Esophagus squamous epithelium (tissue), 5 donors: ENCODE data around the gene CSRNP3. TPM values are rescaled to one million over a fixed set of nuclear protein-coding genes. Genes with fewer than 3 reads are reported as not detected.

Experiments
- DNase-seq: peaks from one replicate; lab custom pipeline; 2025; lab: John Stamatoyannopoulos, UW
- H3K27ac ChIP-seq, 4 donors: fragments of 200-600 bp; sonication (generic); one replicate each; pipeline ENCODE4 v1.5.1; 2016 to 2019; ENCODE audit warnings: mild to moderate bottlenecking in 1 of 4
- H3K27me3 ChIP-seq, 4 donors: fragments of 200-600 bp; sonication (generic); 1 replicate in 3 of 4; 2 replicates in 1 of 4; pipeline versions ENCODE4 v1.5.1 to v1.6.0; 2017 to 2021; ENCODE audit warnings: antibody characterized with exemption in 1 of 4
- H3K36me3 ChIP-seq, 3 donors: fragments of 200-600 bp; sonication (generic); one replicate each; pipeline ENCODE4 v1.5.1; 2016 to 2019
- H3K4me1 ChIP-seq, 3 donors: fragments of 200-600 bp; sonication (generic); one replicate each; pipeline ENCODE4 v1.5.1; 2017 to 2019
- H3K4me3 ChIP-seq, 4 donors: fragments of 200-600 bp; sonication (generic); 1 replicate in 3 of 4; 2 replicates in 1 of 4; pipeline ENCODE4 v1.5.1; 2016 to 2019; ENCODE audit warnings: mild to moderate bottlenecking in 2 of 4, moderate library complexity in 1 of 4
- H3K9me3 ChIP-seq, 3 donors: fragments of 200-600 bp; sonication (generic); one replicate each; pipeline ENCODE4 v1.5.1; 2016 to 2019
- POLR2A ChIP-seq, 4 donors: fragments of 450-650 bp; IDR thresholded peaks; one replicate each; pipeline ENCODE4 v1.6.1; 2017; ENCODE audit warnings: antibody characterized with exemption in 4 of 4, mild to moderate bottlenecking in 4 of 4, moderate library complexity in 3 of 4
- WGBS, 2 donors: methylation state at CpG; one replicate each; pipeline ENCODE4 v1.1.5; 2018; 5-methylcytosine and 5-hydroxymethylcytosine counted together
- intact Hi-C: fragments of 100-400 bp; cut with DNase I; formaldehyde crosslinking; loops from one replicate; pipeline ENCODE4 v1.15.0; 2022
- total RNA-seq, 4 donors: library from RNA; depleted of rRNA; stranded (reverse); fragments of >200 nt; gene quantifications; one replicate each; pipeline ENCODE4 v1.1.0, GENCODE V29; 2016
- TF ChIP-seq, protein P1 (sequence below), 6 experiments: fragments of 450-650 bp in 4 of 6; fragments of 200-600 bp in 2 of 6; sonication (generic) in 2 of 6; IDR thresholded peaks; one replicate each; pipeline ENCODE4 v1.5.1; 2016 to 2019; ENCODE audit warnings: antibody characterized with exemption in 6 of 6, mild to moderate bottlenecking in 4 of 6, moderate library complexity in 4 of 6
- donor health status: DM: yes; HTN: yes; CAD: no.

Gene CSRNP3
- total RNA-seq, 4 donors from 2014 or later = 0.57 to 1.5 (median 0.81) TPM

DNA sequence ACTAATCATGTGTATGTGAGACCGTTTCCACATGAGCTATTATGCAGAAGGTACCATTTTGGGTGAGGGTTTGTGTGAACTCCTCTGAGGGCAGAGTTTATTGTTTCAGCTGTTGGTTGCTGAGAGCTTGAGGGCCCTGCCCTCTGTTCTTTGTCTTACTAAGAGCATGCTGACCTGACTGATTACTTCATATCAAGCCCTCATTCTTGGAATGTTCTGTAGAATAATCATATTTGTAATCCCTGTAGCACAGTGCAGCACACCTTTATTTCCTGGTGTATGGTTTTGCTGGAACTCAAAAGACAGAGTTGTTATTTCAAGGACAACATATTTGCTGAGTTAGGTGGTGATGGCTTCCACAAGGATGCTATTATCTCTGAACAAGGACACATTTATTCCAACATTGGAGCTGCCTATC is 206.1 kb downstream of the CSRNP3 start:
- no peak for TF ChIP-seq POLR2A (IDR thresholded peaks at IDR 0.05)
- TF ChIP-seq, protein P1, sequence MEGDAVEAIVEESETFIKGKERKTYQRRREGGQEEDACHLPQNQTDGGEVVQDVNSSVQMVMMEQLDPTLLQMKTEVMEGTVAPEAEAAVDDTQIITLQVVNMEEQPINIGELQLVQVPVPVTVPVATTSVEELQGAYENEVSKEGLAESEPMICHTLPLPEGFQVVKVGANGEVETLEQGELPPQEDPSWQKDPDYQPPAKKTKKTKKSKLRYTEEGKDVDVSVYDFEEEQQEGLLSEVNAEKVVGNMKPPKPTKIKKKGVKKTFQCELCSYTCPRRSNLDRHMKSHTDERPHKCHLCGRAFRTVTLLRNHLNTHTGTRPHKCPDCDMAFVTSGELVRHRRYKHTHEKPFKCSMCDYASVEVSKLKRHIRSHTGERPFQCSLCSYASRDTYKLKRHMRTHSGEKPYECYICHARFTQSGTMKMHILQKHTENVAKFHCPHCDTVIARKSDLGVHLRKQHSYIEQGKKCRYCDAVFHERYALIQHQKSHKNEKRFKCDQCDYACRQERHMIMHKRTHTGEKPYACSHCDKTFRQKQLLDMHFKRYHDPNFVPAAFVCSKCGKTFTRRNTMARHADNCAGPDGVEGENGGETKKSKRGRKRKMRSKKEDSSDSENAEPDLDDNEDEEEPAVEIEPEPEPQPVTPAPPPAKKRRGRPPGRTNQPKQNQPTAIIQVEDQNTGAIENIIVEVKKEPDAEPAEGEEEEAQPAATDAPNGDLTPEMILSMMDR (IDR thresholded peaks at IDR 0.05) = no peak
- intact Hi-C loops = no loop called here

DNA sequence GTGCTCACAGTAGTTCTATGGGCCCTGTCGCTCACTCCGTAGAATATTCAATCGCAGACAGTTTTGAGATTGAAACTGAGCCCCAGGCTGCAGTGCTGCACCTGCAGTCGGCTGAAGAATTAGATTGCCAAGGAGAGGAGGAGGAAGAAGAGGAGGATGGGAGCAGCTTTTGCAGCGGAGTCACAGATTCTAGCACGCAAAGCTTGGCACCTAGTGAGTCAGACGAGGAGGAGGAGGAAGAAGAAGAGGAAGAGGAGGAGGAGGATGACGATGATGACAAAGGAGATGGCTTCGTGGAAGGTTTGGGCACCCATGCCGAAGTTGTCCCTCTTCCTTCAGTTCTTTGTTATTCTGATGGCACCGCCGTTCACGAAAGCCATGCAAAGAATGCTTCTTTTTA is 209.4 kb downstream of the CSRNP3 start:
- Histone ChIP-seq H3K4me1 (peaks cover 0 to 4% (median 0%) of the 10 kb centered on the region in 3 donors), H3K36me3 (peaks cover 0 to 30% (median 0%) of the 10 kb centered on the region in 3 donors), H3K9me3 (no peaks in the 10 kb centered on the region), H3K27ac (no peak overlapping the region), H3K27me3 (no peaks in the 10 kb centered on the region), H3K4me3 (no peak overlapping the region)
- TF ChIP-seq, protein P1 (IDR thresholded peaks at IDR 0.05) = no peak
- no peak for TF ChIP-seq POLR2A (IDR thresholded peaks at IDR 0.05)
- intact Hi-C loops = no loop called here
- DNase-seq = no peak
- WGBS, 2 donors = 89 to 95% methylated on average over 13 of the region's 13 CpGs

More for the DNA sequence above, 206.1 kb downstream of the CSRNP3 start:
- Histone ChIP-seq H3K27me3 (no peaks in the 10 kb centered on the region), H3K4me3 (no peak overlapping the region), H3K9me3 (no peaks in the 10 kb centered on the region), H3K27ac (no peak overlapping the region), H3K4me1 (peaks cover 0 to 4% (median 0%) of the 10 kb centered on the region in 3 donors), H3K36me3 (peaks cover 0 to 30% (median 0%) of the 10 kb centered on the region in 3 donors)
- no peak for DNase-seq
- WGBS, 2 donors = 41 to 68% methylated on average over 1 of the region's 1 CpG

DNA sequence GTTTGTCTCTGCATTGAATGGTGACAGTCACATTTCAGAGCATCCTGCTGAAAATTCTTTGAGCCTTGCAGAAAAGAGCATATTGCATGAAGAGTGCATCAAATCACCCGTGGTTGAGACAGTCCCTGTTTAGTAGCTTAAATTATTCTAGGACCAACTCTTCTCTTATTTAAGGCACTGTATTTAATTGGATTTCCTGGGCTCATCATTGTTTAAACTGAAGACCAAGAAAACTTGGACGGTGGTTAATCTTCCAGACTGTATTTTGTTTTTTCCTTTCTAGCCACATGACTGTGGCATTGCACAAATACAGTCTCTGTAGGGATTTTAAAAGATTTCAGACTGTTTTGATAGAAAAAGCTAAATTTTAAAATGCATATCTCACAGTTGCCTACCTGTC is 210.1 kb downstream of the CSRNP3 start:
- Histone ChIP-seq H3K4me3 (no peak overlapping the region), H3K9me3 (no peaks in the 10 kb centered on the region), H3K4me1 (peaks cover 0 to 4% (median 0%) of the 10 kb centered on the region in 3 donors), H3K27ac (no peak overlapping the region), H3K36me3 (peaks cover 0 to 30% (median 0%) of the 10 kb centered on the region in 3 donors), H3K27me3 (no peaks in the 10 kb centered on the region)
- DNase-seq = no peak
- 69 to 79% methylated on average over 2 of the region's 2 CpGs for WGBS, 2 donors
- intact Hi-C loops = no loop called here
- TF ChIP-seq, protein P1 (IDR thresholded peaks at IDR 0.05) = no peak
- no peak for TF ChIP-seq POLR2A (IDR thresholded peaks at IDR 0.05)

DNA sequence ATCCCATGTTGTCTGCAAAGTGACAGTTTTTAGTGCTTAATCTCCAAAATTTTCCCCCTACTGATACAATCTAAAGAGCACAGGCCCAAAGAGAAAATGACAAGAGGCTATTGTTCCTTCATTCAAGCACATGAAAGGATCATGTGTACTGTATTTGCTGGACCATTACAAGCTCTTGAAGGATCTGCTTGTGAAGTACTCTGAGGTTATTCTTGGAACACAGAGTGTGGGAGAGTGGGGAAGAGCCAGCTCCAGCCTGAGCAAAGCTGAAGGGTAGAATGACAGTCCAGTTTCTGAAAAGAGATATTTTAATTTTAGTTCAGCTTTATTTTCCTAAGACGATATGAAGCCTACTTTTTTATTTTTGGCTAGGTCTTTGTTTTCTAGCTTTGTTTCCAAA is 212.3 kb downstream of the CSRNP3 start:
- no peak for DNase-seq
- no peaks in the 10 kb centered on the region for H3K27me3 ChIP-seq
- H3K9me3 ChIP-seq = no peaks in the 10 kb centered on the region
- H3K4me3 ChIP-seq = no peak overlapping the region
- no peak for TF ChIP-seq POLR2A (IDR thresholded peaks at IDR 0.05)
- TF ChIP-seq, protein P1 (IDR thresholded peaks at IDR 0.05) = no peak
- 67 to 75% methylated on average over 1 of the region's 1 CpG for WGBS, 2 donors
- intact Hi-C loops = no loop called here
- H3K36me3 ChIP-seq = peaks cover 0 to 24% (median 0%) of the 10 kb centered on the region in 3 donors
- H3K4me1 ChIP-seq = no peaks in the 10 kb centered on the region
- peak overlapping the region in 1 of 4 donors; percentile 30 for H3K27ac ChIP-seq

DNA sequence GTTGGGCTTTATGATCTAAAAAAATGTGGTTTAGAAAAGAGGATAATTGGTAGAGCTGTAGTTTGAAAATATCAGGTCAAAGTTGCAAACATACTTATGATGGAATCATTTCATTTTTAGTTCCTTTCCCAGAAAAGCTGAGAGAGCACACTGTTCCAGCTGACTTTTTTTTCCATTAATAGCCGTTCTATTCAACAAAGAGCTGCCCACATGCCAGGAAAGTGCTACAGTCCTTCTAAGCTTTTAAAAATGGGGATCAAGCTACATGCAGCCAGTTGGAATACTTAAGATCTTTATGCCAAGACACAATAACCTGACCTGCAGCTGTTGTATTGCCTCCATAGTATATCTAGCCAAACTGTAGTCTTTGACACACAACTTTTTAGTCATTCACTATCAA is 213.0 kb downstream of the CSRNP3 start:
- Histone ChIP-seq H3K27ac (peak overlapping the region in 2 of 4 donors; percentile 30 to 62), H3K9me3 (no peaks in the 10 kb centered on the region), H3K4me1 (no peaks in the 10 kb centered on the region), H3K4me3 (no peak overlapping the region), H3K27me3 (no peaks in the 10 kb centered on the region), H3K36me3 (peaks cover 0 to 20% (median 0%) of the 10 kb centered on the region in 3 donors)
- intact Hi-C loops = no loop called here
- WGBS, 2 donors = 53 to 63% methylated on average over 1 of the region's 1 CpG
- DNase-seq = no peak
- TF ChIP-seq, protein P1 (IDR thresholded peaks at IDR 0.05) = no peak
- no peak for TF ChIP-seq POLR2A (IDR thresholded peaks at IDR 0.05)
